HG02623 (cell line): ENCODE data around the gene GPBAR1.
"Not testable (repeated sequence)": the region's sequence is repeated elsewhere in the genome, so short reads cannot be mapped to it uniquely, and the experiment has no call there.

Experiments
- ATAC-seq: cut with Tn5 transposase; IDR thresholded peaks from one replicate; pipeline ENCODE4 v1.9.1; 2021; ENCODE audit warnings: moderate library complexity; ENCODE audit not compliant: unreplicated experiment

Gene GPBAR1

GRCh38 chr2:218266316-218266979 lies 5.6 kb downstream of the GPBAR1 start:
- no peak for ATAC-seq

GRCh38 chr2:218267259-218267658 lies 6.4 kb downstream of the GPBAR1 start:
- no peak for ATAC-seq

GRCh38 chr2:218269900-218270720 lies 9.3 kb downstream of the GPBAR1 start, which contains the start of the genes AAMP and PNKD:
Gene AAMP (minus strand): TSS chr2:218270137. CDS start chr2:218270086, 51 bp downstream.
Gene PNKD (plus strand): TSS chr2:218270519. CDS start chr2:218270536, 17 bp downstream.
- peak; percentile 91 for ATAC-seq

GRCh38 chr2:218270721-218271486 lies 10.1 kb downstream of the GPBAR1 start:
- no peak for ATAC-seq

GRCh38 chr2:218271487-218271797 lies 10.6 kb downstream of the GPBAR1 start:
- ATAC-seq = no peak

- ATAC-seq = no peak
Observed at GRCh38 chr2:218271865-218272530, 11.2 kb downstream of the GPBAR1 start.

GRCh38 chr2:218272531-218273212 lies 11.9 kb downstream of the GPBAR1 start:
- no peak for ATAC-seq

- not testable (repeated sequence) for ATAC-seq
Observed at GRCh38 chr2:218273214-218273907, 12.5 kb downstream of the GPBAR1 start.

- ATAC-seq = no peak
Observed at GRCh38 chr2:218273908-218274249, 13.1 kb downstream of the GPBAR1 start.

GRCh38 chr2:218274586-218274985 lies 13.8 kb downstream of the GPBAR1 start:
- no peak for ATAC-seq

GRCh38 chr2:218275371-218276072 lies 14.7 kb downstream of the GPBAR1 start:
- ATAC-seq = no peak

- ATAC-seq = no peak
Observed at GRCh38 chr2:218276986-218277755, 16.4 kb downstream of the GPBAR1 start.

GRCh38 chr2:218277921-218278320 lies 17.1 kb downstream of the GPBAR1 start:
- no peak for ATAC-seq

- no peak for ATAC-seq
Observed at GRCh38 chr2:218278531-218279360, 17.9 kb downstream of the GPBAR1 start.

GRCh38 chr2:218280260-218280870 lies 19.6 kb downstream of the GPBAR1 start:
- no peak for ATAC-seq

GRCh38 chr2:218281449-218281848 lies 20.6 kb downstream of the GPBAR1 start:
- ATAC-seq = no peak
